GM12801 (cell line): ENCODE measurements around the gene EML1.

Experiments used
- TF ChIP-seq, protein P1 (sequence below): IDR thresholded peaks from one replicate; pipeline ENCODE4 v1.5.1; 2011; ENCODE audit warnings: control low read depth; ENCODE audit not compliant: insufficient read length; ENCODE audit errors: extremely low read depth

EML1 gene

DNA sequence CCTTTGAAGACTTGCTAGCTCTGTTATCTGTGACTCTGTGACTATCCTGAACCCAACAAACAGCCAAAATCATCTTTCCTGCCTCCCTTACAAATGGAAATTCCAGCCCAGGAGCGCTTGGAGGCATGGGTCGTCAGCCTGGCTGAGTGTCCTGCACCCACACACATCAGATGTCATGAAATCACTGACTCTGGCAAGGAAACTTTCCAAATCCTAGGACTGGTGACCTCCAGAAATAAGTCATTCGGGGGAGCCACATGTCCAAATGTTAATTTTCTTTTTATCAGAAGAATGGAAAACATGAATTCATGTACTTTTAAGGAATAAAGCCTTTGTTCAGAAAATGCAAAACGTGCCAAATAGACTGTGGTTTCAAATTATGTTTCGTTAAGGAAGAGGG lies 175.7 kb downstream of the EML1 start:
- TF ChIP-seq, protein P1, sequence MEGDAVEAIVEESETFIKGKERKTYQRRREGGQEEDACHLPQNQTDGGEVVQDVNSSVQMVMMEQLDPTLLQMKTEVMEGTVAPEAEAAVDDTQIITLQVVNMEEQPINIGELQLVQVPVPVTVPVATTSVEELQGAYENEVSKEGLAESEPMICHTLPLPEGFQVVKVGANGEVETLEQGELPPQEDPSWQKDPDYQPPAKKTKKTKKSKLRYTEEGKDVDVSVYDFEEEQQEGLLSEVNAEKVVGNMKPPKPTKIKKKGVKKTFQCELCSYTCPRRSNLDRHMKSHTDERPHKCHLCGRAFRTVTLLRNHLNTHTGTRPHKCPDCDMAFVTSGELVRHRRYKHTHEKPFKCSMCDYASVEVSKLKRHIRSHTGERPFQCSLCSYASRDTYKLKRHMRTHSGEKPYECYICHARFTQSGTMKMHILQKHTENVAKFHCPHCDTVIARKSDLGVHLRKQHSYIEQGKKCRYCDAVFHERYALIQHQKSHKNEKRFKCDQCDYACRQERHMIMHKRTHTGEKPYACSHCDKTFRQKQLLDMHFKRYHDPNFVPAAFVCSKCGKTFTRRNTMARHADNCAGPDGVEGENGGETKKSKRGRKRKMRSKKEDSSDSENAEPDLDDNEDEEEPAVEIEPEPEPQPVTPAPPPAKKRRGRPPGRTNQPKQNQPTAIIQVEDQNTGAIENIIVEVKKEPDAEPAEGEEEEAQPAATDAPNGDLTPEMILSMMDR, result no peak

DNA sequence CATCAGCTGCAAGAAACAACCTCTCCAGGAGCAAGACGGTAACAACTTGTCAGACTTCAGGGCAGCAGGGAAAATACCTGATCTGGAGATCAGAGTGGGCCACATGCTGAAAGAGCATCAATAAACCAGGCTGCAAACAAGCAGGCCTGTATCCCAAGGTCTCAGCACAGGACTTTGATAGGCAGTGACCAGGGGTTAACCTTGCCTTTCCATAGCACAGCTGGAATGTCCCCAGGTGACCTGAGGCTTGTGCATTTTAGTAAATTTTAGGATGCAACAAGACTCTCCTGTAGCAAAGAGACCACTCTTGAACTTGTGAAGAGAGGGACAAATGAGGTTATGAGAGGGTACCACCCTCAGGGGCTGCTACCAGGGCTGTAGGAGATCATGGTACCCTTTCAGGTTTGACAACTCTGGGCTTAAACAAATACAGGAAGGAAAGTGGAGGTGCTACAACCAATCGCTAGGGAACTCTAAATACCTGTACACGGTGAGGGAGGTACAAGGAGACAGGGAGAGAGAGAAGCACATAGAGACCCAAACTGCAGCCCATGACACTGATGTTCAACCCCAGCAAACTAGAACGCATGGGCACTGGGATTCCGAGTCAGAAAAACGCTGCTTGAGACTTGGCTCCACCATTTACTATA lies 176.6 kb downstream of the EML1 start:
- TF ChIP-seq, protein P1, result no peak

DNA sequence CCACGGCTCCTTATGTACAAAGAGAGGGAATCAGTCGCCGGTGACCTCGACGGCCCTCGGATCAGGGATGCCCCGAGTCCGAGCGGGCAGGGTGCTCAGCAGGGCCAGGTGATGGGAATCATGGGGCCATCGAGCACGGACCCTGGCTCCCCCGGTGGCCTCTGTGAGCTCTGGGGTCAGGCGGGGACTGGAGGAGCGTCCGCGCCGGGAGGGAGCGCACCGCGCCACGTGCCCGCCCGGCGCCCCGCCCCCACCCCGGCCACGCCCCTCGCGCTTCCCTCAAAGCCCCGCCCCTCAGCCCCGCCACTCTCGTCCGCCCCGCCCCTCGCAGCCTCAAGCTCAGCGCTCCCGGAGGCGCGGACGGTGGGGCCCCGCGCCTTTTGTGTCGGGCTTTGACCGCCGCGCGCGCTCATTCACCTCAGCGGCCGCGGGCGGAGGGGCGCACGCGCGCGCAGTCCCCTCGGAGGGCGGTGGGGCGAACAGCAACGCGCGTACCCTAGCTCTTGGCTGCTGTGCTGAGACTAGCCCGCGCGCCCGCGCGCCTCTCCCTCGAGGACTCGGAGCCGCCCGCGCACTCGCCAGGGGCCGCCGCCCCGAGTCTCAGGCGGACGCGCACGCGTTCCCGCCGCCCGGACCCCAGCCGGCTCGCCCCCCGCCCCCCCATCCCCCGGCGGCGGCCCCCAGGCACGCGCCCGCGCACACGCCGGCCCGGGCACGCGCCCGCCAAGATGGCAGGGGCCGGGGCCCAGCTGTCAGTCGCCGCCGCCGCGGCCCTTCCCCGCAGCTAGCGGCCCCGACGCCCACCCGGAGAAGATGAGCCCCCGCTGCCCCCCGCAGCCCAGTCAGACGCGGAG lies 178.1 kb downstream of the EML1 start:
- TF ChIP-seq, protein P1, result no peak

DNA sequence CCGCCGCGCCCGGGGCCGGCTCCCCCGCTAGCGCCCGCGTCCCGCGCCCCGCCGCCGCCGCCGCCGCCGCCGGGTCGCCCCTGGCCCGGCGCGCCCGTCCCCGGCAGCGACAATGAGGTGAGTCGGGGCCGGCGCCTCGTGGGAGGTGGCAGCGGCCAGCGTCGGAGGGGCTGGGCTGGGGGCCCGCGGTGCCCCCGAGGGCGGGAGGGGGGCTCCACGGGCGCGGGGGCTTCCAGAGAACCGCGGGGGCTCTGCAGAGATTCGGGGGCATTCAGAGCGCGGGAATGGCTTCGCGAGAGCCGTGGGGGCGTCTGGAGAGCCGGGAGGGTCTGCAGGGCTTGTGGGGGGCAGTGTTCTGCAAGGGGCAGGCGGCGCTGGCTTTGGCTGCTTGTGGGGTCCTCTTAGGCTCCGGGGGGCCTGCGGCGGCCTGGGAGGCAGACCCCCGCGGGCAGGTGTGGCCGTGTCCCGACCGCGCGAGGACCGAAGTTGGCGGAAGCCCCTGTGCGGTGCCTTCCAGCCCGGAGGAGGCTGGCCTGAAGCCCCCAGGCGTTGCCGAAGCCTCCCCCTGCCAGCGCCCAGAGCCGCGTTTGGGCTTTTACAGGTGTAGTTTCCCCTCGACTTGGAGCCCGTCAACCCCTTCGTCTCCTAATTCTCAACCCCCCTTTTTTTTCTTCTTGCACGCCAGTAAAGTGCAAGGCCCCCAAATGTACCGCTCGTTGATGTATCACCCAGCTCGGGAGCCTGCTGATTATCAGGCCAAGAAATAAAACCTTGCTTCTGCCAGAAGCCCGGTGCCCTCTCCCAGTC lies 178.9 kb downstream of the EML1 start:
- TF ChIP-seq, protein P1, result no peak

DNA sequence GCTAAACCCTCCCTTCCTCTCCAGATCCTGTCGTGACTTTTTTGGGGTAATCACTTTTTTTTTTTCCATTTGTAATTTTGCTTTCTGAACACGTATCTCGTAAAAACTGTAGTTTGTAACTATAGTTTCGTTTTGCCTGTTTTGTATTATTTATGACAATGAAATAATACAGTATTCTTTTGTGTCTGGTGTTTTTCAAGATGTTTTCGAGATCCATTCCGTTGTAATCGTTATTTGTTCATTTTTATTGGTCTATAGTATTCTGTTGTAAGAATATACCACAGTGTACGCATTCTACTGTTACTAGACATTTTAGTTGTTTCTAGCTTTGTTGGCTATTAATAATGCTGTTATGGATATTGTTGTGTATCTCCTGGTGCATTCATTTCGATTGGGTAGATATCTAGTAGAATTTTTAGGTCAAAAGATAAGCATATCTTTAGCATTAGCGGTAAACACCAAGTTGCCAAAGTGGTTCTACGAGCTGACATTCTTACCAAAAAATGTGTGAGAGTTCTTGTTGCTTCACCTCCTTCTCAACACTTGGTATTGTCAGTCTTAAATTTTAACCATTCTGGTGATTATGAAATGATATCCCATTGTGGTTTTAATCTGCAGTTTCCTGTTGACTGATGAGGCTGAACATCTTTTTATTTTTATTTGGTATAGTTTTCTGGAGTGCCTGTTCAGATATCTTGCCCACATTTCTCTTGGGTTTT lies 179.7 kb downstream of the EML1 start:
- TF ChIP-seq, protein P1, result no peak

DNA sequence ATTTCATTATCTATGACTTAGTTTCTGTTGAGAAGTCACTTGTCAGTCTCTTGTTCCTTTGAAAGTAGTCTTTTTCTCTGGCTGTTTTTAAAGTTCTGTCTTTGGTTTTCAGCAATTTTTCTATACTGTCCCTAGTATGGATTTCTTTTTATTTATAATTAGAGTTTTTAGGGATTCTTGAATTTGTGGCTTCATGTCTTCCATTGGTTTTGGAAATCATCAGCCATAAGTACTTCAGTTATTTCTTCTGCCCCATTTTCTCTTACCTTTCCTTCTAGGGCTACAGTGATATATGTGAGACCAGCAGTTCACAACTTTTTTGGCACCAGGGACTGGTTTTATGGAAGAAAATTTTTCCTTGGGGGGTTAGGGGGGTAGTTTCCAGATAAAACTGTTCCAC lies 182.0 kb downstream of the EML1 start:
- TF ChIP-seq, protein P1, result no peak
